Endothelial cell of umbilical vein (primary cell): Measurements from ENCODE around the gene SOX5. TPM values are rescaled to one million over a fixed set of nuclear protein-coding genes. Genes with fewer than 3 reads are reported as not detected.

Experiments used
- BruUV-seq: library from RNA; stranded (reverse); fragments of 400-500 nt; replicated peaks from 2 replicates; lab custom pipeline; 2021; lab: Mats Ljungman, UMichigan
- CTCF ChIA-PET: fragments of 300-600, 350-600 bp; sonication (Branson Sonifier 250); formaldehyde crosslinking; loops from one replicate; lab custom pipeline; 2021; ENCODE audit warnings: antibody characterized with exemption, inconsistent platforms; lab: Charles Lee
- POLR2A ChIA-PET: fragments of 300-600, 350-600 bp; sonication (Branson Sonifier 250); formaldehyde crosslinking; loops from one replicate; lab custom pipeline; 2021; ENCODE audit warnings: antibody characterized with exemption, inconsistent platforms; lab: Charles Lee
- DNase-seq: peaks from one replicate; pipeline ENCODE4 v3.0.0-alpha.2; 2011; ENCODE audit warnings: low read depth, low spot score
- FAIRE-seq: peaks from 2 replicates; lab custom pipeline; 2011; peaks lifted over from hg19 to GRCh38; lab: Jason Lieb, UNC
- H2AFZ ChIP-seq: 2 replicates; pipeline ENCODE4 v1.6.0; 2012; ENCODE audit warnings: low read depth, low read length, control low read depth, inconsistent platforms
- H3K27ac ChIP-seq: 2 replicates; pipeline ENCODE4 v1.5.1; 2011; ENCODE audit warnings: low read depth, mild to moderate bottlenecking, control low read depth, low read length, moderate library complexity; ENCODE audit not compliant: insufficient read depth
- H3K27me3 ChIP-seq, 2 experiments: 2 replicates each; pipeline versions ENCODE4 v1.6.0 to v1.6.1; 2011; ENCODE audit warnings: low read length in 2 of 2, mixed read lengths in 1 of 2; ENCODE audit not compliant: control insufficient read depth in 2 of 2, insufficient read depth in 2 of 2
- H3K36me3 ChIP-seq, 2 experiments: 2 replicates in 1 of 2; 3 replicates in 1 of 2; pipeline ENCODE4 v1.5.1; 2011; ENCODE audit warnings: low read length in 2 of 2, mild to moderate bottlenecking in 1 of 2, moderate library complexity in 1 of 2; ENCODE audit not compliant: control insufficient read depth in 2 of 2, insufficient read depth in 2 of 2; ENCODE audit errors: extremely low read depth in 1 of 2
- H3K4me1 ChIP-seq: 3 replicates; pipeline ENCODE4 v1.5.1; 2011; ENCODE audit warnings: mild to moderate bottlenecking, low read length; ENCODE audit not compliant: control insufficient read depth, insufficient read depth; ENCODE audit errors: extremely low read depth
- H3K4me2 ChIP-seq: 2 replicates; pipeline ENCODE4 v1.6.1; 2011; ENCODE audit warnings: low read length, control low read depth, mixed read lengths; ENCODE audit not compliant: insufficient read depth
- H3K4me3 ChIP-seq, 3 experiments: fragments of 200-600 bp in 1 of 3; sonication (generic), shearing (Covaris generic) in 1 of 3; replicated peaks in 1 of 3; 2 replicates each; pipeline ENCODE4 v1.5.1; 2011 to 2016; ENCODE audit warnings: control low read depth in 3 of 3, low read length in 3 of 3, mild to moderate bottlenecking in 2 of 3, inconsistent platforms in 1 of 3, low read depth in 1 of 3, moderate library complexity in 1 of 3; ENCODE audit not compliant: insufficient read depth in 1 of 3
- H3K79me2 ChIP-seq: 2 replicates; pipeline ENCODE4 v1.6.0; 2012; ENCODE audit warnings: low read length, inconsistent platforms; ENCODE audit not compliant: control insufficient read depth, insufficient read depth
- H3K9ac ChIP-seq: replicated peaks from 2 replicates; pipeline ENCODE3; 2011; ENCODE audit warnings: low read length, control low read depth; ENCODE audit not compliant: insufficient read depth; ENCODE audit errors: extremely low read depth
- H3K9me1 ChIP-seq: replicated peaks from 3 replicates; pipeline ENCODE4 v1.6.0; 2011; ENCODE audit warnings: mild to moderate bottlenecking, low read length; ENCODE audit not compliant: control insufficient read depth, insufficient read depth; ENCODE audit errors: extremely low read depth
- H3K9me3 ChIP-seq: replicated peaks from 2 replicates; pipeline ENCODE4 v1.5.1; 2012; ENCODE audit warnings: low read length, inconsistent platforms; ENCODE audit not compliant: control insufficient read depth, insufficient read depth
- H4K20me1 ChIP-seq: replicated peaks from 2 replicates; pipeline ENCODE3; 2011; ENCODE audit warnings: mild to moderate bottlenecking, low read length; ENCODE audit not compliant: control insufficient read depth, insufficient read depth; ENCODE audit errors: extremely low read depth
- EZH2 ChIP-seq: IDR thresholded peaks from 2 replicates; pipeline ENCODE4 v1.6.1; 2012; ENCODE audit warnings: borderline replicate concordance, low read depth, mild to moderate bottlenecking, moderate library complexity, low read length, inconsistent platforms; ENCODE audit not compliant: severe bottlenecking
- FOS ChIP-seq: IDR thresholded peaks from 2 replicates; pipeline ENCODE4 v1.6.1; 2011; ENCODE audit warnings: mild to moderate bottlenecking, low read length, moderate library complexity, borderline replicate concordance; ENCODE audit not compliant: insufficient read depth
- GATA2 ChIP-seq: IDR thresholded peaks from 2 replicates; pipeline ENCODE4 v1.7.0; 2011; ENCODE audit warnings: low read depth, mild to moderate bottlenecking, moderate library complexity, mixed read lengths, low read length; ENCODE audit not compliant: insufficient read length, insufficient read depth
- JUN ChIP-seq: IDR thresholded peaks from 2 replicates; pipeline ENCODE4 v1.6.1; 2011; ENCODE audit warnings: borderline replicate concordance, low read depth; ENCODE audit not compliant: insufficient read length, insufficient read depth
- MYC ChIP-seq: IDR thresholded peaks from one replicate; pipeline ENCODE4 v1.6.1; 2011; ENCODE audit warnings: mild to moderate bottlenecking, low read depth, low read length
- POLR2A ChIP-seq: IDR thresholded peaks from 2 replicates; pipeline ENCODE4 v1.6.1; 2012; ENCODE audit warnings: low read depth, mild to moderate bottlenecking, control low read depth, low read length
- POLR2AphosphoS5 ChIP-seq: IDR thresholded peaks from 2 replicates; pipeline ENCODE4 v1.6.1; 2012; ENCODE audit warnings: low read depth, mild to moderate bottlenecking, control low read depth, low read length, moderate library complexity; ENCODE audit not compliant: insufficient read depth
- dilution Hi-C: fragments of 300-500 bp; cut with MboI; formaldehyde crosslinking; loops from one replicate; pipeline ENCODE4 v1.15.0; 2019; ENCODE audit warnings: low sequenced_read_pairs; ENCODE audit not compliant: extremely low pct_ligation_motif_present
- intact Hi-C: fragments of 100-400 bp; cut with micrococcal nuclease; formaldehyde crosslinking; loops from one replicate; pipeline ENCODE4 v1.10.0; 2022
- polyA plus RNA-seq, 4 experiments: library from polyadenylated mRNA; depleted of rRNA in 3 of 4; stranded (reverse) in 3 of 4; unstranded in 1 of 4; fragments of >200 nt; gene quantifications; 2 replicates each; pipeline versions ENCODE4 v1.2.1 to v1.2.3, GENCODE V29; 2011 to 2012; ENCODE audit warnings: missing spikeins in 1 of 4
- total RNA-seq: library from RNA; stranded (reverse); gene quantifications from 2 replicates; pipeline ENCODE4 v1.2.3, GENCODE V29; 2021
- TF ChIP-seq, protein P1 (sequence below): IDR thresholded peaks from 2 replicates; pipeline ENCODE4 v1.6.1; 2011; ENCODE audit not compliant: insufficient read depth, insufficient read length
- TF ChIP-seq, protein P2 (sequence below), 2 donors: IDR thresholded peaks; 1 replicate in 1 of 2; 2 replicates in 1 of 2; pipeline ENCODE4 v1.5.1; 2011; ENCODE audit warnings: low read length in 2 of 2, mild to moderate bottlenecking in 2 of 2, moderate library complexity in 2 of 2, control low read depth in 1 of 2, inconsistent platforms in 1 of 2, low read depth in 1 of 2; ENCODE audit not compliant: insufficient read depth in 1 of 2; ENCODE audit errors: extremely low read depth in 1 of 2

SOX5 gene
- total and polyA plus RNA-seq, 2 donors (not counting 3 experiments of a cell fraction or from before 2014, with no cell fraction given): 0.63 to 3.5 TPM

DNA sequence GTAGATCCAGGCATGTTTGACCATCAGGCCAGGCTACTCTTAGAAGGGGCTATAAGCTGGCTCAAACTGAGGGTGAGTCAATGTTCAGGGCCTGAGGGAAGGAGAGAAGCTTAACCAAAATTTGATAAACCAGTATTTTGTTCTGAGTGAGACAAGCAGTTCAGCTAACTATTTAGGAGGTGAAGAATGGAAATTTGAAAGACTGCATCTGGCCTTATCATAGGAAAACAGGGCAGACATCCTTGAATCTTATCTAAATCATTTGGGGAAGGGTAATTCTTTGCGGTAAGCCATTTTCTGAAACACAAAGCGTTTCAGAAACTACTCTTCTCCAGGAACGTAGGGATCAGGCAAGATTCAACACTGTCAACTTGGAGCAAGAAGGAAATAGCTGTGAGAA is 447.2 kb downstream of the SOX5 start:
- no TSS peak for BruUV-seq
- dilution Hi-C loops: no loop called here
- Histone ChIP-seq H3K27ac (no peak overlapping the region), H3K4me3 (no peak overlapping the region), H4K20me1 (no peaks in the 10 kb centered on the region), H3K4me2 (no peak overlapping the region), H2AFZ (no peak overlapping the region), H3K27me3 (no peaks in the 10 kb centered on the region), H3K9me1 (no peaks in the 10 kb centered on the region), H3K9ac (no peak overlapping the region), H3K79me2 (no peaks in the 10 kb centered on the region), H3K36me3 (no peaks in the 10 kb centered on the region), H3K9me3 (no peaks in the 10 kb centered on the region), H3K4me1 (no peaks in the 10 kb centered on the region)
- intact Hi-C loops: no loop called here
- ChIA-PET CTCF (no interaction called here), POLR2A (no interaction called here)
- TF ChIP-seq, protein P1, sequence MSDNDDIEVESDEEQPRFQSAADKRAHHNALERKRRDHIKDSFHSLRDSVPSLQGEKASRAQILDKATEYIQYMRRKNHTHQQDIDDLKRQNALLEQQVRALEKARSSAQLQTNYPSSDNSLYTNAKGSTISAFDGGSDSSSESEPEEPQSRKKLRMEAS: no peak
- TF ChIP-seq MYC (no peak), POLR2AphosphoS5 (no peak), GATA2 (no peak), JUN (no peak), EZH2 (no peak), POLR2A (no peak), FOS (no peak)
- FAIRE-seq (no peak), DNase-seq (no peak)

DNA sequence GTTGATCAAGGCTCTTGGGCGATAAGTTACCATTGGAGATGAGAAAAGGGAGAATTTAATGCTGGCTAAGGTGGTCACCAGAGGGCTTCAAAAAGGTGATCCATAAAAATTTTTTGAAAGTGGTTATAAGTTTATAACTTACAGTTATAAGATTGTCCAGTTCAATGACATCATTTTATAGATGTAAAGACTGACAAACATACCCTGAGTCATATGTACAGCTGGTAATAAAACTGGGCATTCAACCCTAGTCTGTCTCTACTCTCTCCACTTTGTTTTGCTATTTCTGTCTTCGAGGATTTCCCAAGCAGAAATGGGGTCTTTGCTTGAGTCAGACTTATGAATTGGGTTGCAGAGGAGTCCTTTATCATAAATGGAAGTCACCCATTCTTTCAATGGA is 454.0 kb downstream of the SOX5 start:
- no peak for DNase-seq
- no peaks in the 10 kb centered on the region for H3K4me1 ChIP-seq
- POLR2A ChIA-PET: no interaction called here
- dilution Hi-C loops: no loop called here
- H3K79me2 ChIP-seq: no peaks in the 10 kb centered on the region
- H3K9me3 ChIP-seq: no peaks in the 10 kb centered on the region
- H2AFZ ChIP-seq: no peak overlapping the region
- intact Hi-C loops: loop anchor here (10.0 kb wide), 1 partner anchor 519 kb away; no protein-coding TSS in a partner anchor
- no peaks in the 10 kb centered on the region for H3K36me3 ChIP-seq
- H3K9me1 ChIP-seq: no peaks in the 10 kb centered on the region
- no TSS peak for BruUV-seq
- no peak overlapping the region for H3K27ac ChIP-seq
- no peaks in the 10 kb centered on the region for H3K27me3 ChIP-seq
- FAIRE-seq: no peak
- H3K4me2 ChIP-seq: no peak overlapping the region
- H3K4me3 ChIP-seq: no peak overlapping the region
- H4K20me1 ChIP-seq: no peaks in the 10 kb centered on the region
- H3K9ac ChIP-seq: no peak overlapping the region
- TF ChIP-seq EZH2 (no peak), POLR2AphosphoS5 (no peak), GATA2 (no peak), POLR2A (no peak), MYC (no peak), FOS (no peak), JUN (no peak)
- TF ChIP-seq, protein P2, sequence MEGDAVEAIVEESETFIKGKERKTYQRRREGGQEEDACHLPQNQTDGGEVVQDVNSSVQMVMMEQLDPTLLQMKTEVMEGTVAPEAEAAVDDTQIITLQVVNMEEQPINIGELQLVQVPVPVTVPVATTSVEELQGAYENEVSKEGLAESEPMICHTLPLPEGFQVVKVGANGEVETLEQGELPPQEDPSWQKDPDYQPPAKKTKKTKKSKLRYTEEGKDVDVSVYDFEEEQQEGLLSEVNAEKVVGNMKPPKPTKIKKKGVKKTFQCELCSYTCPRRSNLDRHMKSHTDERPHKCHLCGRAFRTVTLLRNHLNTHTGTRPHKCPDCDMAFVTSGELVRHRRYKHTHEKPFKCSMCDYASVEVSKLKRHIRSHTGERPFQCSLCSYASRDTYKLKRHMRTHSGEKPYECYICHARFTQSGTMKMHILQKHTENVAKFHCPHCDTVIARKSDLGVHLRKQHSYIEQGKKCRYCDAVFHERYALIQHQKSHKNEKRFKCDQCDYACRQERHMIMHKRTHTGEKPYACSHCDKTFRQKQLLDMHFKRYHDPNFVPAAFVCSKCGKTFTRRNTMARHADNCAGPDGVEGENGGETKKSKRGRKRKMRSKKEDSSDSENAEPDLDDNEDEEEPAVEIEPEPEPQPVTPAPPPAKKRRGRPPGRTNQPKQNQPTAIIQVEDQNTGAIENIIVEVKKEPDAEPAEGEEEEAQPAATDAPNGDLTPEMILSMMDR (IDR thresholded peaks at IDR 0.05; ENCODE audit: extremely low read depth in 1 of 2, insufficient read depth in 1 of 2, low read depth in 1 of 2, low read length in 2 of 2): no peak
- TF ChIP-seq, protein P1: no peak
- CTCF ChIA-PET: no interaction called here
